Ishikawa (cell line): ENCODE measurements around the gene PLCD1.

Experiments
- CEBPB ChIP-seq: IDR thresholded peaks from 2 replicates; pipeline ENCODE4 v1.6.1; 2012
- CREB1 ChIP-seq: IDR thresholded peaks from 2 replicates; pipeline ENCODE4 v1.6.1; 2012; ENCODE audit warnings: low read depth
- EGR1 ChIP-seq: IDR thresholded peaks from 2 replicates; pipeline ENCODE4 v1.6.1; 2012
- EP300 ChIP-seq: IDR thresholded peaks from 2 replicates; pipeline ENCODE4 v1.6.1; 2012; ENCODE audit warnings: borderline replicate concordance
- FOXM1 ChIP-seq: IDR thresholded peaks from 2 replicates; pipeline ENCODE4 v1.6.1; 2012; ENCODE audit warnings: low read depth, borderline replicate concordance
- NFIC ChIP-seq: IDR thresholded peaks from 2 replicates; pipeline ENCODE4 v1.6.1; 2012
- RAD21 ChIP-seq: IDR thresholded peaks from 2 replicates; pipeline ENCODE4 v1.6.1; 2012; ENCODE audit warnings: low read depth
- TAF1 ChIP-seq: IDR thresholded peaks from 2 replicates; pipeline ENCODE4 v1.6.1; 2012; ENCODE audit warnings: low read depth, mild to moderate bottlenecking
- TCF12 ChIP-seq: IDR thresholded peaks from 2 replicates; pipeline ENCODE4 v1.6.1; 2012; ENCODE audit warnings: low read depth
- TEAD4 ChIP-seq: IDR thresholded peaks from 2 replicates; pipeline ENCODE4 v1.6.1; 2012
- YY1 ChIP-seq: IDR thresholded peaks from 2 replicates; pipeline ENCODE4 v1.6.1; 2012; ENCODE audit warnings: low read depth
- ZBTB7A ChIP-seq: IDR thresholded peaks from 2 replicates; pipeline ENCODE4 v1.6.1; 2012; ENCODE audit warnings: low read depth
- TF ChIP-seq, protein P1 (sequence below): IDR thresholded peaks from 2 replicates; pipeline ENCODE4 v1.6.1; 2012
- TF ChIP-seq, protein P2 (sequence below): IDR thresholded peaks from 2 replicates; pipeline ENCODE4 v1.6.1; 2012
- TF ChIP-seq, protein P3 (sequence below): IDR thresholded peaks from 2 replicates; pipeline ENCODE4 v1.6.1; 2012; ENCODE audit warnings: low read depth, mild to moderate bottlenecking

Gene PLCD1

DNA sequence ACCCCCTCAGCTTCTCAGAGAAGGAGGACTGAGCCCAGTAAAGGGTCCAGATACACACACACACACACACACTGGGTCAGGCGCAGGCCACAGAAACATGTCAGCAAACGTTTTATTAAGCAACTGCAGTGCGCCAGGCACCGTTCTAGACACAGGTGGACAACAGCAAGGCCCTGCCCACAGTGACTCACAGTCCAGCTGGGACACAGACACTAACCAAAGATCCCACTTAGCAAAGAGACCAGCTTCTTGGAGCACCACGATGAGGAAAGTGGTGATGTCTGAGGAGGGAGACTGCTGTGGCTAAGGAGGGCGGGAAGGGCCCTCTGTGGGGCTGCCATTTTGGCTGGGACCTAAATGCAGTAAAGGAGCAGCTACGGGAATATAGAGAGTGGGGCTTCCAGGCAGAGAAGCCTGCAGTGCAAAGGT lies 41.7 kb downstream of the PLCD1 start:
- no peak for TF ChIP-seq EGR1
- no peak for TF ChIP-seq YY1
- TF ChIP-seq TEAD4, result no peak
- no peak for TF ChIP-seq NFIC
- TF ChIP-seq FOXM1, result no peak
- TF ChIP-seq, protein P1, sequence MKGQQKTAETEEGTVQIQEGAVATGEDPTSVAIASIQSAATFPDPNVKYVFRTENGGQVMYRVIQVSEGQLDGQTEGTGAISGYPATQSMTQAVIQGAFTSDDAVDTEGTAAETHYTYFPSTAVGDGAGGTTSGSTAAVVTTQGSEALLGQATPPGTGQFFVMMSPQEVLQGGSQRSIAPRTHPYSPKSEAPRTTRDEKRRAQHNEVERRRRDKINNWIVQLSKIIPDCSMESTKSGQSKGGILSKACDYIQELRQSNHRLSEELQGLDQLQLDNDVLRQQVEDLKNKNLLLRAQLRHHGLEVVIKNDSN, result no peak
- TF ChIP-seq ZBTB7A, result no peak
- TF ChIP-seq, protein P2, sequence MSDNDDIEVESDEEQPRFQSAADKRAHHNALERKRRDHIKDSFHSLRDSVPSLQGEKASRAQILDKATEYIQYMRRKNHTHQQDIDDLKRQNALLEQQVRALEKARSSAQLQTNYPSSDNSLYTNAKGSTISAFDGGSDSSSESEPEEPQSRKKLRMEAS, result no peak

DNA sequence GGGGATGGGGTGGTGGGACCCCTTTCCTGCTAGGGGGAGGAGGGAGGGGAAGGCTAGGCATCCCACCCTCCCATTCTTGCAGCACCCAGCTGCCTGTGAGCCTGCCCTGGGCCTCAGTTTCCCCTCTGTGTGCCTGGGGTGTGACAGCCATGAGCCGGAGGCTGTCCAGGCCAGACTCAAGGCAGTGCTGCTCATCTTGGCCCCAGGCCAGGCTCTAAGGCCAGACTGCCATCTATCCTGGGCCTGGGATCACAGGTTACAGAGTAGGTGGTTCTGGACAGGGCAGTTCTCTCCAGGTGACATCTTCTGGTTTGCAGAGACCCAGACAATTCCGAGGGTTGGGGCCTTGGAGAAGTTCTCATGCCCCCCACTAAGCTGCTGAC lies 42.1 kb downstream of the PLCD1 start:
- TF ChIP-seq EP300, result no peak
- no peak for TF ChIP-seq ZBTB7A
- TF ChIP-seq TEAD4, result no peak
- no peak for TF ChIP-seq CREB1
- TF ChIP-seq YY1, result no peak
- no peak for TF ChIP-seq TAF1
- TF ChIP-seq, protein P3, sequence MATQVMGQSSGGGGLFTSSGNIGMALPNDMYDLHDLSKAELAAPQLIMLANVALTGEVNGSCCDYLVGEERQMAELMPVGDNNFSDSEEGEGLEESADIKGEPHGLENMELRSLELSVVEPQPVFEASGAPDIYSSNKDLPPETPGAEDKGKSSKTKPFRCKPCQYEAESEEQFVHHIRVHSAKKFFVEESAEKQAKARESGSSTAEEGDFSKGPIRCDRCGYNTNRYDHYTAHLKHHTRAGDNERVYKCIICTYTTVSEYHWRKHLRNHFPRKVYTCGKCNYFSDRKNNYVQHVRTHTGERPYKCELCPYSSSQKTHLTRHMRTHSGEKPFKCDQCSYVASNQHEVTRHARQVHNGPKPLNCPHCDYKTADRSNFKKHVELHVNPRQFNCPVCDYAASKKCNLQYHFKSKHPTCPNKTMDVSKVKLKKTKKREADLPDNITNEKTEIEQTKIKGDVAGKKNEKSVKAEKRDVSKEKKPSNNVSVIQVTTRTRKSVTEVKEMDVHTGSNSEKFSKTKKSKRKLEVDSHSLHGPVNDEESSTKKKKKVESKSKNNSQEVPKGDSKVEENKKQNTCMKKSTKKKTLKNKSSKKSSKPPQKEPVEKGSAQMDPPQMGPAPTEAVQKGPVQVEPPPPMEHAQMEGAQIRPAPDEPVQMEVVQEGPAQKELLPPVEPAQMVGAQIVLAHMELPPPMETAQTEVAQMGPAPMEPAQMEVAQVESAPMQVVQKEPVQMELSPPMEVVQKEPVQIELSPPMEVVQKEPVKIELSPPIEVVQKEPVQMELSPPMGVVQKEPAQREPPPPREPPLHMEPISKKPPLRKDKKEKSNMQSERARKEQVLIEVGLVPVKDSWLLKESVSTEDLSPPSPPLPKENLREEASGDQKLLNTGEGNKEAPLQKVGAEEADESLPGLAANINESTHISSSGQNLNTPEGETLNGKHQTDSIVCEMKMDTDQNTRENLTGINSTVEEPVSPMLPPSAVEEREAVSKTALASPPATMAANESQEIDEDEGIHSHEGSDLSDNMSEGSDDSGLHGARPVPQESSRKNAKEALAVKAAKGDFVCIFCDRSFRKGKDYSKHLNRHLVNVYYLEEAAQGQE, result no peak
- TF ChIP-seq NFIC, result no peak
- TF ChIP-seq, protein P1, result no peak
- no peak for TF ChIP-seq EGR1
- no peak for TF ChIP-seq CEBPB
- no peak for TF ChIP-seq TCF12

DNA sequence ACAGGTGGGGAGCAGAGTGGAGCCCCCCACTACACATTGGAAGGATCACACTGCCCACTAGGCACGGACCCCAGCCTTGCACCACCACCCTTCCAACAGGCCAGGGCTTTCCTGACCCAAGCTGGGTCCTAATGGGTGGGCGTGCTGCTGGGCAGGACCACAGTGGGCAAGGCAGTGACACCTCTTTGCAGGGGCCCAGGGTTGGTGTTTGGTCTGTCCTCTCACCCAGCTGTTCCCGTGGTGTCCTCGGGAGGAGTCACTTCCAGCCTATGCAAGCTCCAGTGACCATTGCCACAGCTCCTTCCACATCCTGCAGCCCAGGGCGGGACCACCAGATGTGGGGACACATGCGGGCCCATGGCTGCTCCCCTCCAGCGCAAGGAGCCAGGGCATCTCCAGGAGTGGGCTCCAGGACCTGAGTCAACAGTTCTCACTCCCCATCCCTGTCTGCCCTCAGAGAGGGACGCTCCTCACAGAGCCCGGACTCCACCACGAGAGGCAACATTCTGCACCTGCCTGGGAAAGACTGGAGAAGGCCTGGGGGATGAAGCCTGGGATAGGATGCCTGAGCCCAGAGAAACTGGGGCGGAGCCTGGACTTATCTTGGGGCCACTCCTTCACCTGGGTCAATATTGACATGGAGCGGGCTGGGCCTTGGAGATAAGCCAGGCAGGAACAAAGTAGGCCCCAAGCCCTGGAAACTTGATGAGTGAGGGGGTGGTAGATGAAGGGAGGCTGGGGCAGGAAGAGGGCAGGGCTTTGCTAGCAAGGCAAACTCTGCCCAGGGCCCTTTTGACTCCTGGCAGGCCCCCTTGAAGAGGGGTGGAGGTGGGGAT lies 42.7 kb downstream of the PLCD1 start:
- TF ChIP-seq EP300, result no peak
- TF ChIP-seq, protein P3, result no peak
- TF ChIP-seq CEBPB, result no peak
- no peak for TF ChIP-seq YY1
- no peak for TF ChIP-seq NFIC
- no peak for TF ChIP-seq TCF12
- TF ChIP-seq, protein P2, result no peak
- TF ChIP-seq FOXM1, result no peak
- TF ChIP-seq RAD21, result no peak
- no peak for TF ChIP-seq TEAD4
- TF ChIP-seq ZBTB7A, result no peak

DNA sequence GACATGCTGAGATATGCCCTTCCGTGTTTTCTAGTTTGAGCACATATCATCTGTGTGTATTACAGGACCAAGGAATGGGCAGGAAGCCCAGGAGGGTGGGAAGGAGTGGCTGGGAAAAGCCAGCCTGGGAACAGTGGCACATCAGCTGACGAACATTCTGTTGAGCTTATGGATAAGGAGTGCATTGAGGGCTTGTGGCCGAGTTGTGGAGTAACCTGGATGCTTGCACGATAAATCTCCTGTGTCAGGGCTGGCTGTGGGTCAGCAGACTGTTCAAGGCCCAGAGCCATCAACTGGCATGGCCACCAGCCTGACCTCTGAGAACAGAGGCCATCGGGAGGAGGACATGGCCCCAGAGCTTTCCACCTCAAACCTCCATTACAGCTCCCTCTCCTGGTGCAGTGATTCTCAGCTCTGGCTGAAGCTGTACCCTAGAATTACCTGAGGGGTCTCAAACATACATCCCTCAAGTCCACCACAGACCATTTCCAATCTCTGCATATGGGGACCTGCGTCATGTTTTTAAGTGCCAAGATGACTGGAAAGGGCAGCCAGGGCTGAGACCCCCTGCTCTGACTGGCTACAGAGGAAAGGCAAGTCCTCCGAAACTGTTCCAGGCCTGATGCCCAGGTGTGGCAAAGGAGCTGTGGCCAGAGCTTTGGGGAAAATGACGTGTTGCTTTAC lies 43.7 kb downstream of the PLCD1 start:
- no peak for TF ChIP-seq EP300
- TF ChIP-seq RAD21, result no peak
- no peak for TF ChIP-seq EGR1
- no peak for TF ChIP-seq FOXM1
- TF ChIP-seq TEAD4, result no peak

DNA sequence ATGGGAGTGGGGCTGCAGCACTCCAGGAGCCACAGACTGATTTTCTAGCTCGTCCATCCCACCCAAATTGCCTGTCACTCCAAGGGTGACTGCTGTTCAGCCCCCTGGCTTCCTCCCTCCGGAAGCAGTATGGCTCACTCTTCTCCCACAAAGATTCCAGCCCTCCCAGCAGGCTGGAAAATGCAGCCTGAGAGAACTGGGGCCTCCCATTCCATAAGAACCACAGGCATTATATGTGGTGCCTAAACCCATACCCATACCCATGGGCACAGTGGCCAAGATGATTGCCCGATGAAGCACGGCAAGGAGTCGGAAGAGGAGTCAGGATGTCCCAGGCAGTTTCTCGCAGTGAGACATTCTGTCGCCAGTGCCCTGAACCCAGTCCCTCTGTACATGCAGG lies 44.8 kb downstream of the PLCD1 start:
- TF ChIP-seq TCF12 (no peak), FOXM1 (no peak), RAD21 (no peak), TAF1 (no peak), ZBTB7A (no peak), CEBPB (no peak), EP300 (no peak), NFIC (no peak), CREB1 (no peak), EGR1 (no peak), YY1 (no peak), TEAD4 (no peak)
- TF ChIP-seq, protein P3, result no peak
- TF ChIP-seq, protein P2, result no peak
- TF ChIP-seq, protein P1, result no peak
